Measurements from ENCODE around the gene TP53AIP1. TPM values are rescaled to one million over a fixed set of nuclear protein-coding genes. Genes with fewer than 3 reads are reported as not detected.

The TP53AIP1 gene
- total and polyA plus RNA-seq, 10 of the 15 experiments (the other 5 are each of a cell fraction or from before 2014, with no cell fraction given), result 0.01 TPM; not detected in 9

GRCh38 chr11:128967578-128967977 is 24.9 kb upstream of the TP53AIP1 start:
- Histone ChIP-seq H3K9me3 (replicated peaks; ENCODE audit: control insufficient read depth, insufficient read depth, low read length) (no peaks in the 10 kb centered on the region), H3K36me3 (ENCODE audit: control insufficient read depth in 2 of 2, insufficient read depth in 2 of 2, low read length in 1 of 2) (no peaks in the 10 kb centered on the region; a peak in 1 of 4 replicates), H3K9ac (ENCODE audit: control insufficient read depth, insufficient read depth, low read length) (no peak overlapping the region), H4K20me1 (ENCODE audit: control insufficient read depth, insufficient read depth) (no peaks in the 10 kb centered on the region), H3K79me2 (ENCODE audit: control insufficient read depth, insufficient read depth, low read length) (no peaks in the 10 kb centered on the region), H3K27ac (ENCODE audit: control insufficient read depth, insufficient read depth) (no peak overlapping the region), H3K4me2 (ENCODE audit: control insufficient read depth, insufficient read depth) (no peak overlapping the region), H2AFZ (ENCODE audit: control insufficient read depth, low read depth, low read length) (no peak overlapping the region), H3K27me3 (replicated peaks in 1 of 2; ENCODE audit: control insufficient read depth in 2 of 2, insufficient read depth in 2 of 2, low read length in 1 of 2) (no peaks in the 10 kb centered on the region), H3K4me1 (ENCODE audit: control insufficient read depth, insufficient read depth, low read length) (peaks cover 15% of the 10 kb centered on the region), H3K4me3 (no peak overlapping the region)
- in situ Hi-C loops (cut with MboI), result no loop called here
- ChIA-PET CTCF (interaction anchor here (1.0 kb wide), 1 partner anchor 11 kb away, joined by 3 read pairs; no protein-coding TSS in a partner anchor), RAD21 (ENCODE audit: unreplicated experiment) (no interaction called here), SMC1A (ENCODE audit: uncharacterized antibody, unreplicated experiment) (no interaction called here), POLR2A (no interaction called here)
- intact Hi-C loops (cut with micrococcal nuclease; ENCODE audit: unreplicated experiment), result no loop called here
- TF ChIP-seq SP1 (IDR thresholded peaks at IDR 0.05; ENCODE audit: low read depth, low read length) (no peak), GATAD2B (conservative IDR thresholded peaks at IDR 0.05; ENCODE audit: low read depth) (no peak), HCFC1 (IDR thresholded peaks at IDR 0.05; ENCODE audit: low read length) (no peak), PAX5 (IDR thresholded peaks at IDR 0.05; ENCODE audit: borderline replicate concordance, low read depth, low read length) (no peak), MTA2 (IDR thresholded peaks at IDR 0.05; ENCODE audit: low read depth) (no peak), TAF1 (IDR thresholded peaks at IDR 0.05; ENCODE audit: borderline replicate concordance, low read depth, low read length) (no peak), BHLHE40 (IDR thresholded peaks at IDR 0.05; ENCODE audit: borderline replicate concordance in 1 of 2, low read depth in 2 of 2, low read length in 1 of 2) (no peak), ZNF274 (IDR thresholded peaks at IDR 0.05; ENCODE audit: insufficient read depth, insufficient read length) (no peak), GABPA (IDR thresholded peaks at IDR 0.05; ENCODE audit: low read depth) (no peak), TCF7 (IDR thresholded peaks at IDR 0.05; ENCODE audit: borderline replicate concordance) (no peak), RELB (IDR thresholded peaks at IDR 0.05; ENCODE audit: low read depth) (no peak), NR2F1 (conservative IDR thresholded peaks at IDR 0.05) (no peak), SMC3 (IDR thresholded peaks at IDR 0.05; ENCODE audit: borderline replicate concordance, low read length) (no peak), MTA3 (IDR thresholded peaks at IDR 0.05; ENCODE audit: borderline replicate concordance, low read length) (no peak), ATF7 (IDR thresholded peaks at IDR 0.05; ENCODE audit: low read depth) (no peak)
- 16% methylated on average over 6 of the region's 6 CpGs for WGBS (ENCODE audit: insufficient coverage, insufficient replicate concordance, low lambda C conversion rate, missing lambda C conversion rate)
- DNase-seq (ENCODE audit: low read depth, low spot score), result no peak
- no TSS peak for BruUV-seq (replicated peaks)
- no peak for ATAC-seq
- no peak for FAIRE-seq

Measured in GM12878 (cell line).